Measurements from ENCODE around the gene ENSA. TPM values are rescaled to one million over a fixed set of nuclear protein-coding genes. Genes with fewer than 3 reads are reported as not detected.
"Not testable (repeated sequence)": the region's sequence is repeated elsewhere in the genome, so short reads cannot be mapped to it uniquely, and the experiment has no call there.

ENSA gene, protein sequence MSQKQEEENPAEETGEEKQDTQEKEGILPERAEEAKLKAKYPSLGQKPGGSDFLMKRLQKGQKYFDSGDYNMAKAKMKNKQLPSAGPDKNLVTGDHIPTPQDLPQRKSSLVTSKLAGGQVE
- 373 and 448 TPM in 2 replicates for total RNA-seq (2014; rRNA removed; shearing (Covaris generic))

DNA sequence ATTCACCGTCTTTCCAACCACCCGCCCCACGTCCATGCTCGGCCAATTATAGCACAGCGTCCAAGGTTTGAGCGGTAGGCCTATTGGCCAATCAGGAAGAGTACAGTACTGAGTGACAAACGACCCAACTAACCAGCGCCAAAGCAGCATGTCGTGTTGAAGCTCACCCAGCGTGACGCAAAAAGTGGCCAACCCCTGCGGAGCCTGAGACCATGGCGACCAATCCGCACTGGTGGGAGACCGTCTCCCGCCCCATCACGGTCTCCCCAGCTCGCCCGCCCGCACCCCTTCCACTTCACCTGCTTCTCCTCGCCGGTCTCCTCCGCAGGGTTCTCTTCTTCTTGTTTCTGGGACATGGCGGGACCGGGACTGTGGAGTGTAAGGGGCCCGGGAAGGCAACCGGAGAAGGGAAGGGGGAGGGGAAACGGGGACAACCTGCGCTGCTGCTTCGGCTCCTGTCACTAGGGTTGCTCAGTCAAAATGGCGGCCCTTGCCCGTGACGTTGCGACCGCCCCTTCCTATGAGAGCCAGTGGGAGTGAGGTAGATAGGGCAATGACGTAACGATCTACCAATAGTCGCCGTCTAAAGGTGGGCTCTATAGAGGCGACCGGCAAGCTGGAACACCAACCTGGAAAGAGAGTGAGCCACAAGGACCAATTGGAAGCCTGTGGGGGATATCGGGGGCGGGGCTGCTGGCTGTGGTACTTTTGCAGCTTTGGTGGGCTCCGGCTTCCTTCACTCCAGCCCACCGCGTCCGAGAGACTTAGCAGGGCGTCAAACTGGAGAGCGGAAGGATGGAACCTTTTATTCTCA is at the start of gene ENSA:
TSS of gene ENSA (minus strand) at position 498 of the 814 bp plus-strand sequence. CDS start at position 356, 142 bp downstream.
- peaks cover 24% of the 10 kb centered on the region for H3K36me3 ChIP-seq (replicated peaks; ENCODE audit: control insufficient read depth, insufficient read depth, low read length)
- no peaks in the 10 kb centered on the region for H3K27me3 ChIP-seq (ENCODE audit: control insufficient read depth, insufficient read depth, low read length)
- DNase-seq, result peak; percentile 93
- H3K4me3 ChIP-seq (ENCODE audit: insufficient read depth, low read depth, low read length), result peak within 1 kb of the TSS; percentile 84

DNA sequence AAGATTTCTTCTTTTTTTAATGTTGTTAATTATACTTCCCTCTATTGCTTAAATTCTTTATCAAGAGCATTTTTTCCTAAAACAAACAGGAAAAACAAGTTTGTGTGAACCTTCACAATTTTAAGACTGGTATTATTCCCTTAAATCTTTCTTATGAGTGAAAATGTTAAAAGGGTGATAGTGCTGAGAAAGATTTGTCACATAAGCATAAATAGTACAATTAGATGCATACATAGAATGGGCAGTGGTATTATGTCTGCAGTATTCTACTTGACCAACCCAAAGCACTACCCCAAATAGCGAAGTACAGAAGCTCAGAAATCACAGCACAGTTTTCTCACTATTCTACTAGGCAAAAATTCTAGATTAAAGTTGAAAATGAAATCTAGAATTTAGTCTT is 49.6 kb upstream of the ENSA start:
- Histone ChIP-seq H3K4me3 (ENCODE audit: insufficient read depth, low read depth, low read length) (no peak overlapping the region), H3K36me3 (replicated peaks; ENCODE audit: control insufficient read depth, insufficient read depth, low read length) (no peaks in the 10 kb centered on the region; the same call in 1 of the 2 replicates), H3K27me3 (ENCODE audit: control insufficient read depth, insufficient read depth, low read length) (no peaks in the 10 kb centered on the region)
- DNase-seq, result no peak

DNA sequence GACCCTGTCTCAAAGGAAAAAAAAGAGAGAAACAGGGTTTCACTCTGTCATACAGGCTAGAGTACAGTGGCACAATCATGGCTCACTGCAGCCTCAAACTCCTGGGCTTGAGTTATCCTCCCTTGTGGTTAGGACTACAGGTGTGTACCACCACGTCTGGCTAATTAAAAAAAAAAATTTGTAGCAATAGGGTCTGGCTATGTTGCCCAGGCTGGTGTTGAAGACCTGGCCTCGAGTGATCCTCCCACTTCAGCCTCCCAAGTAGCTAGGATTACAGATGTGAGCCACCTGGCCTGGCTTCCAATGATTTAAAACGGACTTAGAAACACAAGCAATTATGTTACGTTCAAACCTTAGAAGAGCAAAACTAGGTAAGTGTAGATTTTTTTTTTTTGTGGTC is 45.5 kb upstream of the ENSA start:
- DNase-seq, result no peak
- H3K4me3 ChIP-seq (ENCODE audit: insufficient read depth, low read depth, low read length), result no peak overlapping the region
- no peaks in the 10 kb centered on the region for H3K27me3 ChIP-seq (ENCODE audit: control insufficient read depth, insufficient read depth, low read length)
- no peaks in the 10 kb centered on the region; the same call in 1 of the 2 replicates for H3K36me3 ChIP-seq (replicated peaks; ENCODE audit: control insufficient read depth, insufficient read depth, low read length)

DNA sequence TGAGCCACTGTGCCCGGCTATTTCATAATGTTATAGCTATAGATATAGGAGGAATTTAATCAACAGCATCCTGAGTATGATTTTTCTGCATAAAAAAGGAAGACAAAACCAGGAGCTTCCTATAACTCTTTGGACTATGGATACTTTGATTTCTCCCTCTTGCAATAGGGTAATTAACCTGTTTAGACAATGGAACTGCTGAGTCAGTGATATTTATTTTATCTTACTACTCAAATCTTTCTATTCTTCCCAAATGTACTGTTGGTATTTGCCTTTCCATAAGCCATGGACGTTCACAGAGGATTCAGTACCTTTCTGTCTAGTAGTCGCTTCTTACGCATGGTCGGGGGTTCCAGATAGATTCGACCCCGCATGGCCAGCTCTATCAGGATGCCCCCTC is 33.9 kb upstream of the ENSA start:
- no peaks in the 10 kb centered on the region for H3K27me3 ChIP-seq (ENCODE audit: control insufficient read depth, insufficient read depth, low read length)
- H3K36me3 ChIP-seq (replicated peaks; ENCODE audit: control insufficient read depth, insufficient read depth, low read length), result peaks cover 7% of the 10 kb centered on the region
- H3K4me3 ChIP-seq (ENCODE audit: insufficient read depth, low read depth, low read length), result no peak overlapping the region
- no peak for DNase-seq

DNA sequence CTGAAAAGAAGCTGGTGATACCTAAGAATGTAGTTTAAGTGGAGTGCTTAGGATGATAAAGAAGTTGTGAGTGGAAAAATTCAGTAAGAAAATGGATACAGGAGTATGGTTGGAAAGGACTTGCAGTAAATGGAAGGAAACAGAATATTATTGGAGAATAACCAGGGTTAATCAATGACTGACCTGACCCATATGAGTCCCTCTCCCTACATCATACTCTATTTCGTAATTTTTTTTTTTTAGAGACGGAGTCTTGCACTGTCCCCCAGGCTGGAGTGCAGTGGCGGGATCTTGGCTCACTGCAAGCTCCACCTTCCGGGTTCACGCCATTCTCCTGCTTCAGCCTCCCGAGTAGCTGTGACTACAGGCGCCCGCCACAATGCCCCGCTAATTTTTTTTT is 33.4 kb upstream of the ENSA start:
- H3K36me3 ChIP-seq (replicated peaks; ENCODE audit: control insufficient read depth, insufficient read depth, low read length), result peaks cover 7% of the 10 kb centered on the region
- no peak for DNase-seq
- H3K4me3 ChIP-seq (ENCODE audit: insufficient read depth, low read depth, low read length), result no peak overlapping the region

DNA sequence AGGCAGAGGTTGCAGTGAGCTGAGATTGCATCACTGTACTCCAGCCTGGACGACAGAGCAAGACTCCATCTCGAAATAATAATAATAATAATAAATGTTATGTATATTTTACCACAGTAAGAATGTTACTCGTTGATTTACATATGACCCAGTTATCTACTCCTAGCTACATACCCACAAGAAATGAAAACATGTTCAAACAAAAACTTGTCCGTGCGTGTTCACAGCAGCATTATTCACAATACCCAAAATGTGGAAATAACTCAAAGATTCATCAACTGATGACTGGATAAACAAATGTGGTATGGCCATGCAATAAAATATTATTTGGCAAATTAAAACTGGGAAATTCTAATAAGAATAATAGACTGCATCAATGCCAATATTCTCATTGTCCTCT is 31.7 kb upstream of the ENSA start:
- no peak for DNase-seq
- Histone ChIP-seq H3K4me3 (ENCODE audit: insufficient read depth, low read depth, low read length) (no peak overlapping the region), H3K36me3 (replicated peaks; ENCODE audit: control insufficient read depth, insufficient read depth, low read length) (peaks cover 7% of the 10 kb centered on the region), H3K27me3 (ENCODE audit: control insufficient read depth, insufficient read depth, low read length) (no peaks in the 10 kb centered on the region)

More for the DNA sequence above, 33.4 kb upstream of the ENSA start:
- no peaks in the 10 kb centered on the region for H3K27me3 ChIP-seq (ENCODE audit: control insufficient read depth, insufficient read depth, low read length)

DNA sequence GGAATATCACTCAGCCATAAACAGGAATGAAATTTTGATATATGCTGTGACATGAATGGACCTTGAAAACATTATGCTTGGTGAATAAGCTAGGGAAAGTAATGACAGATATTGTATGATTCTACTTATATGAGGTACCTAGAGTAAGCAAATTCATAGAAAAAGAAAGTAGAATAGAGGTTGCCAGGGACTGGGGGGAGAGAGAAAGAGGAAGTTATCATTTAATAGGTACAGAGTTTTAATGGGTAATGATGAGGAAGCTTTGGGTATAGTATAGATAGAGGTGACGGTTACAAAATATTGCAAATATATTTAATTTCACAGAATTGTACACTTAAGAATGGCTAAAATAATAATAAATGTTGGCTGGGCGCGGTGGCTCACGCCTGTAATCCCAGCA is 31.2 kb upstream of the ENSA start:
- peaks cover 7% of the 10 kb centered on the region for H3K36me3 ChIP-seq (replicated peaks; ENCODE audit: control insufficient read depth, insufficient read depth, low read length)
- no peak overlapping the region for H3K4me3 ChIP-seq (ENCODE audit: insufficient read depth, low read depth, low read length)
- DNase-seq, result no peak
- no peaks in the 10 kb centered on the region for H3K27me3 ChIP-seq (ENCODE audit: control insufficient read depth, insufficient read depth, low read length)

DNA sequence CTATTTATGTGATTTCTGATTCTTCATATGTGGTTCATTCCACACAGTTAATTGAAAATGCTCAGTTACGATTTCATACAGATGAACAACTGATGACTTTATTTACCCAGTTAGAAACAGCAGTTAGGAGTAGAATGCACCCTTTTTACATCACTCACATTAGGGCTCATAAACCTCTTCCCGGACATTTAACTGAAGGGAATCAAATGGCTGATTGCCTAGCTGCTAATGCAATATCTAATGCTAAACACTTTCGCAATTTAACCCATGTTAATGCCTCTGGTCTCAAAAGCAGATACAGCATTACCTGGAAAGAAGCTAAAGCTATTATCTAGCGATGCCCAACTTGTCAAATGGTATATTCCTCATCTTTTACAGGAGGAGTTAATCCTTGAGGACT is 27.7 kb upstream of the ENSA start:
- H3K27me3 ChIP-seq (ENCODE audit: control insufficient read depth, insufficient read depth, low read length); H3K36me3 ChIP-seq (replicated peaks; ENCODE audit: control insufficient read depth, insufficient read depth, low read length); H3K4me3 ChIP-seq (ENCODE audit: insufficient read depth, low read depth, low read length); DNase-seq: not testable (repeated sequence)

DNA sequence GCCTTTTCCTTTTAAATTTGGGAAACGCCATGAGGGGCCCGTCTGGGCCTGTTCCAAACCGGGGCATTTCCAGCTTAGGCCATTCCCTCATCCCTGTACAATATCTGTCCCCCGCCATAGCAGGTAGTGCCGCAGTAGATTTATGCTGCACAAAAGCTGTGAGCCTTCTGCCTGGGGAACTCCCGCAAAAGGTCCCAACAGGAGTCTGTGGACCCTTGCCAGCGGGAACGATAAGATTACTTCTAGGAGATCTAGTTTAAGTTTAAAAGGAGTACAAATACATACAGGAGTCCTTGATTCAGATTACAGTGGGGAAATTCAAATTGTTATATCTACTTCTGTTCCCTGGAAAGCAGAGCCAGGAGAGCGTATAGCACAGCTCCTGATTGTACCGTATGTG is 25.2 kb upstream of the ENSA start:
- H3K4me3 ChIP-seq (ENCODE audit: insufficient read depth, low read depth, low read length); H3K36me3 ChIP-seq (replicated peaks; ENCODE audit: control insufficient read depth, insufficient read depth, low read length); DNase-seq; H3K27me3 ChIP-seq (ENCODE audit: control insufficient read depth, insufficient read depth, low read length): not testable (repeated sequence)

DNA sequence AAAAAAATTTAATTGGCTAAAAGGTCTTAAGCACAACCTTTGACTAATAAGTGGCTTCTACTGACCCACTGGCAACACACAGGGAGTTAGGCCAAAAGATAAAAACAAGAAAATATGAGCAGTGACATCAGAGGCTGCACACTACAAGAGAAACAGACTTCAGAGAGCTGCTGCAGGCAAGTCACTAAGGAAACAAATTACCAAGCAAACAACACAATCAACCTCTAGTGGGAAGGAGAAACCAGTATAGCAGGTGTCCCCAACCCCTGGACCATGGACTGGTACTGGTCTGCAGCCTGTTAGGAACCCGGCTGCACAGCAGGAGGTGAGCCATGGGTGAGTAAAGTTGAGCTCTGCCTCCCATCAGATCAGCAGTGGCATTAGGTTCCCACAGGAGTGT is 20.8 kb upstream of the ENSA start:
- no peaks in the 10 kb centered on the region for H3K27me3 ChIP-seq (ENCODE audit: control insufficient read depth, insufficient read depth, low read length)
- H3K4me3 ChIP-seq (ENCODE audit: insufficient read depth, low read depth, low read length), result no peak overlapping the region
- no peak for DNase-seq
- peaks cover 7% of the 10 kb centered on the region for H3K36me3 ChIP-seq (replicated peaks; ENCODE audit: control insufficient read depth, insufficient read depth, low read length)

DNA sequence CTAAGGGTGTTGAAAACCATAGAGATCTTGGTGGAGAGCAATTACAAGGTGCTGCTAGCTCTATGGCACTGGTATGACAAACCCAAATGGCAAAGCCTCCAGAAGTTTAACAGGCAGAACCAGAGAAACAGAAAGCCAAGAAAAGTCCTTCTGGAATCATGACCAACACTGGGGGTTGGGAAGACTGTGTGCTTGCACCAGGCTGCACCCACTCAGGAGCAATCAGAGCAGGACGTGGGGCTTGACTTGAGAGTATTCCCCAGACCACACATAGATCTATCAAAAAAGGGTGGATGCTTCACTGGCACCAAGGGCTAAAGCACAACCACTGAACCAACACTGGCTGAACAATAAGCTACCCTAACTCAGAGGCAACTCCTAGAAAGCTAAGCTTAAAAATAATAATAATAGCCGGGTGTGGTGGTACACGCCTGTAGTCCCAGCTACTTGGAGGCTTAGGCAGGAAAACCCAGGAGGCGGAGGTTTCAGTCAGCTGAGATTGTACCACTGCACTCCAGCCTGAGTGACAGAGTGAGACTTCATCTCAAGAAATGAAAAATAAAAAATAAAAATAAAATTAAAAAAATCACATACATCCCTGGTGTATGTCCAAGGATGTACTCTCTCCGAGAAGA is 20.1 kb upstream of the ENSA start:
- H3K4me3 ChIP-seq (ENCODE audit: insufficient read depth, low read depth, low read length), result no peak overlapping the region
- no peak for DNase-seq
- peaks cover 7% of the 10 kb centered on the region for H3K36me3 ChIP-seq (replicated peaks; ENCODE audit: control insufficient read depth, insufficient read depth, low read length)
- H3K27me3 ChIP-seq (ENCODE audit: control insufficient read depth, insufficient read depth, low read length), result no peaks in the 10 kb centered on the region

DNA sequence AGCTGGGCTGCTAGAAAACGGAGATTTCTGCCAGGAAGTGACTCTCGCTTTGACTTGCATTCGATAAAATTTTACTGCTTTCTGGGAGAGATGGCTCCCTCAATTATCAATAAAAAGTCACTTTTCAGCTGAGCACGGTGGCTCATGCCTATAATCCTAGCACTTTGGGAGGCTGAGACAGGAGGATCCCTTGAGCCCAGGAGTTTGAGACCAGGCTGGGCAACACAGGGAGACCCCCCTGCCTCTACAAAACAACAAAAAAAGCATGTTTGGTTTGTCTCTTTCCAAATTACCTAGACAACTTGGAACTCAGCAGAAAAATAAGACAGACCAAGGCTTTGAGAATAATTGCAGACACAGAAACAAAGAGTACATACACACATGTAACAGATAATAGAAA is 12.9 kb upstream of the ENSA start:
- Histone ChIP-seq H3K27me3 (ENCODE audit: control insufficient read depth, insufficient read depth, low read length) (no peaks in the 10 kb centered on the region), H3K36me3 (replicated peaks; ENCODE audit: control insufficient read depth, insufficient read depth, low read length) (no peaks in the 10 kb centered on the region; the same call in 1 of the 2 replicates), H3K4me3 (ENCODE audit: insufficient read depth, low read depth, low read length) (no peak overlapping the region)
- DNase-seq, result no peak

DNA sequence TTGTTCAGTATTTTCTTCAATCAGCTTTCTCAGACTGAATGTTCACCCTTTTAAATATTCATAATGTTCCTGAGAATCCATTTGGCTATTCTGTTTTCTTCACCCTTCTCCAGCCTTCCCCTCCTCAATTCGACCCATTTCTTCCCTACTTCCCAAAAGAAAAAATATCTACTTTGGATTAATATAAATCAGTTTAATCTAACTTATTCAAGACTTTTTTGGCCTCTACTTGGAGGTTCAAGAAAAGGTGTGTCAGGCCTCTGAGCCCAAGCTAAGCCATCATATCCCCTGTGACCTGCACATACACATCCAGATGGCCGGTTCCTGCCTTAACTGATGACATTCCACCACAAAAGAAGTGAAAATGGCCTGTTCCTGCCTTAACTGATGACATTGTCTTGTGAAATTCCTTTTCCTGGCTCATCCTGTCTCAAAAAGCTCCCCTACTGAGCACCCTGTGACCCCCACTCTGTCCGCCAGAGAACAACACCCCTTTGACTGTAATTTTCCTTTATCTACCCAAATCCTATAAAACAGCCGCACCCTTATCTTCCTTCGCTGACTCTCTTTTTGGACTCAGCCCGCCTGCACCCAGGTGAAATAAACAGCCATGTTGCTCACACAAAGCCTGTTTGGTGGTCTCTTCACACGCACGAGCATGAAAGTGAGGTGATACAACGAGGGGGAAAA is 11.9 kb upstream of the ENSA start:
- H3K4me3 ChIP-seq (ENCODE audit: insufficient read depth, low read depth, low read length); DNase-seq; H3K36me3 ChIP-seq (replicated peaks; ENCODE audit: control insufficient read depth, insufficient read depth, low read length); H3K27me3 ChIP-seq (ENCODE audit: control insufficient read depth, insufficient read depth, low read length): not testable (repeated sequence)

DNA sequence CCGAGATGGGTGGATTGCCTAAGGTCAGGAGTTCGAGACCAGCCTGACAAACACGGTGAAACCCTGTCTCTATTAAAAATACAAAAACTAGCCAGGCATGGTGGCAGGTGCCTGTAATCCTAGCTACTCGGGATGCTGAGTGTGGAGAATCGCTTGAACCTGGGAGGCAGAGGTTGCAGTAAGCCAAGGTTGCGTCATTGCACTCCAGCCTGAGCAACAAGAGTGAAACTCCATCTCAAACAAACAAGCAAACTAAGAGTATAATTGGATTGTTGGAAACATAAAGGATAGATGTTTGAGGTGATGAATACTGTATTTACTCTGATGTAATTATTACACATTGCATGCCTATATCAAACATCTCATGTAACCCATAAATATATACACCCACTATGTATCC is 9.0 kb upstream of the ENSA start:
- not testable (repeated sequence) for H3K36me3 ChIP-seq (replicated peaks; ENCODE audit: control insufficient read depth, insufficient read depth, low read length); H3K4me3 ChIP-seq (ENCODE audit: insufficient read depth, low read depth, low read length); DNase-seq; H3K27me3 ChIP-seq (ENCODE audit: control insufficient read depth, insufficient read depth, low read length)
